GM19328 (cell line): ENCODE results near the gene RAP1GAP.
"Not testable (repeated sequence)": the region's sequence is repeated elsewhere in the genome, so short reads cannot be mapped to it uniquely, and the experiment has no call there.

Experiments
- ATAC-seq: cut with Tn5 transposase; IDR thresholded peaks from one replicate; pipeline ENCODE4 v1.9.1; 2021; ENCODE audit warnings: mild to moderate bottlenecking, moderate library complexity; ENCODE audit not compliant: unreplicated experiment

Gene RAP1GAP

DNA sequence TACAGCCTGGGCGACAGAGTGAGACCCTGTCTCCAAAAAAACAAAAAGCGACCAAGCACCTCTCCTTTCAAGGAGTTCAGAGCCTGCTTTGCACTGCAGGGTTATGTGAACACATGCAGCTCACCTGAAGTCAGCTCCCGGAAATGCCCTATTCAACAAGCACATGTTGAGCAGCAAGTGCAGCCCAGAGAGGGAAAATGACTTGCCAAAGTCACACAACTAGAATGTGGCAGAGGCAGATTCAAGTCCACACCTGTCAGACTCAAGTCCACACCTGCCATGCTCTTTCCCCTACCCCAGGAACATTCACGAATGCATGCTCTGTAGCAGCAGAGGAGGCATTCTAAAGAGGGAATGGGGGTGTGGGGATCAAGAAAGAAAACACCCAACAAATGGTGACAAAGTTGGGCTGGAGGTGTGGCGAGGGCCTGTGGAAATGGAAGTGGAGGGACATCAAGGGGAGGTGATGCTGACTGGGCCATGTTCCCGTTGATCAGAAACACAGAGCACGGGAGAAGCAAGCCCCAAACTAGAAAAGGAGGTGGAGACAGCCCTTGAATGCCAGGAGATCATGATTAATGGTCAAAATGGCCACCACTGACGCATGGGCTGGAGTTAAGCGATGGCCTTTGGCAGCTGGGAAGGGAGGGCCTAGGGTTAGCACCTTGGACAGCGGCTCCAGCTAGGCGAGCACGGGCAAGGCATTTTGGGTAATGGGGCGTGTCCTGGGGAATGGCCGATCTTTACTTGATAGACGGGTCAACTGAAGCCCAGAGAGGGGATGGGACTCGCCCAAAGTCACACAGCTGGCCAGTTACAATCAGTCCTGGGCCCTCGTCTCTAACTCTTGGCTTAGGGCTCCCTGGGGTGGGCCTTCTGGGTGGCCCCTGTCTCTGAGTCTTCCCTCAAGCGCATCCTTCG is 21.5 kb downstream of the RAP1GAP start:
- no peak for ATAC-seq

DNA sequence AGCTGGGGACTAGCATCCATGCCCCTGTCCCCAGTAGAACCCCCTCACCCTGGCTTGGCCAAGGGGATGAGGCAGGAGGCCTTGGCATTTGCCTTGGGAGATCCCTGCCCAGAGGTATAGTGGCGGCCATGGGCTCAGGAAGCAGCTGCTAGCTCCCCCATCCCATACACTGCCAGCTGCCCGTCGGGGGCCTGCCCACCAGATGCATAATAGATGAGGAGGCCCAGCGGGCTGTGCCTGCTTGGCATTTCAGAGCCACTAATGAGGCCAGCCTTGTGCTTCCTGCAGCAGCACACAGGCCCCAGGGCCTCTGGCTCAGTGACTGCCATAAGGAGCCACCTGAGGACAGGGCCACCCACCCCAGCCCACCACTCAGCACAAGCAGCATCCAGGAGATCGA is 23.6 kb downstream of the RAP1GAP start:
- ATAC-seq: no peak

DNA sequence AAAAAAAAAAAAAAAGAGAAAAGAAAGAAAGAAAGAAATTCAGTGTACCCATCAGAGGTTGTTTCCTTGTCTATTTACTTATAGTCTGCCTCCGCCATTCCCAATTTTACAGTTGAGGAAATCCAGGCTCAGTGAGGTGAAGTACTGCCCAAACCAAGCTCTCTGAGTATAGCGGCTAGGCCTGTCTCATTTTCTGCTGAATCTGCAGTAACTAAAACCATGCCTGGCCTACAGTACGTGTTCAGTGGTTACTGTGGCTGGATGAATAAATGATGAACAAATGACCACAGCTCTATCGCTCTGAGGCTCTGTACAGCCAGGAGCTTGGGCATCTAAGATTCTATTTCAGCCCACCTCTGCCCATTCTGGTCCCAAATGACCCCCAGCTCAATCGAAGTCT is 24.3 kb downstream of the RAP1GAP start:
- no peak for ATAC-seq

DNA sequence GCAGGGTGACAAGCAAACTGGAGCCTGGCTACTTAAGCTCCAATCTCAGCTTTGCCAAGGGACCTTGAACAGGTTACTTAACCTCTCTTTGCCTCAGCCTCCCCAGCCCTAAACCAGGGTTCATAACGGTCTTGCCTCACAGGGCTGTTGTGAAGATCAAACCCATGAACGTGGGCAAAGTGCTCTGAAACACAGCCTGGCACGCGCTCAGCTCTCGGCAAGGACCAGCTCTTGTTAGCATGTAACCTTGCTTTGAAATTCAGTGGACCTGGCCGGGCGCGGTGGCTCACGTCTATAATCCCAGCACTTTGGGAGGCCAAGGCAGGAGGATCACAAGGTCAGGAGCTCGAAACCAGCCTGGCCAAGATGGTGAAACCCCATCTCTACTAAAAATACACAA is 24.8 kb downstream of the RAP1GAP start:
- ATAC-seq: no peak

DNA sequence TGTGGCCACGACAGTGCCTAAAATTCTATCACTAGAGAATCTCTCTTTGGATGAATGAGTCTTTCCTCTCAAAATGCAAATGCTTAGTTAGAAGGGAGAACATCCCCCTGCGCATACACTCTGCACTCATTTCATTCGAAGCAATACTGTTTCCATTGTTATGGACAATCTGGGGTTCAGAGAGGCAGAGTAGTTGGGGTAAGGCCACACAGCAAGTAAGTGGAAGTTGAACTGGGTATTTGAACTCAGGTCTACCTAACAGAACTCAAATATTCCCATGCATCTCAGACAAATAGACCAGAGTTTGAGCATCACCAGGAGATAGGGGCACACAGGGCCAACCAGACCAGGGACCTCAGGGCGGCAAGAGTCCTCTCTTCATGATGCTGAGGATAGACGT is 25.5 kb downstream of the RAP1GAP start:
- ATAC-seq: no peak

DNA sequence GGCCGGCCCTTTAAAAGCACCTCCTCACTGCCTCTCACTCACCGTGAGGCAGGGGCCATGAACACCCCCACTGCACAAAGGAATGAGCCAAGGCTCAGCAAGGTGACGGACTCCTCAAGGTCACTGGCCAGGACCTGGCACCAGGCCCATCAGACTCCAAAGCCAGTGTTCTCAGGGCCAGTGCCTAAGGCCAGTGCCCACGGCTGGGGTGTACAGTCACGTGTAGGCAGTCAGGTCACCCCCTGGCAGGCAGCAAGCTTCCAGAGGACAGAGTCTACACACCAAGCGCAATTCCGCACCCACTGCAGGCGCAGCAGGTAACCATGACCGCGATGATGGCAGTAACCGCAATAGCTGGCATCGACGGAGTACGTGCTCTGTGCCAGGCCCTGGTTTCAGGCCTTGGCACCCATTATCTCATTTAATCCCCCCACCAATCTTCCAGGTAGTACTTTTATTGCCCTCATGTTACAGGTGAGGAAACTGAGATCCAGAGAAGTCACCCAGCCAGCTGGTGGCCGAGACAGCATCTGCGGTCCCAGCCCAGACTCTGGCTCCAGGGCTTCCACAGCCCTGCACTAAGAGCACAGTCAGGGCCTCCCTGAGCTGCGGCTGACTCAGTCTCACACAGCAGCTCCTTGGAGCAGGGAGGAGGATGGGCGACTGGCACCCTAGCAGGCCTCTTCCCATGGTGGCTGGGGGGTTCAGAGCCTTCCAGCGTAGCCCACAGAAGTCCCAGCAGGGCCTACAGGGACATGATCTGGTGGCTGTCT is 27.0 kb downstream of the RAP1GAP start:
- ATAC-seq: no peak

DNA sequence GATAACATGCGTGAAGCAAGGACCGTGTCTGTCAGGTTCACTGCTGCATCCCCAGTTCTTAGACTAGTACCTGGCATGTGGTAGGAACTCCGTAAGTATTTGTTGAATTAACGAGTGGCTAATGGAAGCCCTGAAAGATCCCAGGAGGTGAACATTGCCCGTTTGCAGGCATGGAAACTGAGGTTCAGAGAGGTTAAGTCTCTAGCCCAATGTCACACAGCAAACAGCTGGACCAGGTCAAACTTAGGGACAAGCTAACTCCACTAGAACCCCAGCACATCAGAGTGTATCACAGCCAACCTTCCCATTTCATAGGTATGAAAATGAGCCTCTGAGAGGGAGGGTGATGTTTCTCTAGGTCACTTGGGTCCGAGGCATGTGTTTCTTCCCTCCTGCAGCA is 27.6 kb downstream of the RAP1GAP start:
- ATAC-seq: no peak

DNA sequence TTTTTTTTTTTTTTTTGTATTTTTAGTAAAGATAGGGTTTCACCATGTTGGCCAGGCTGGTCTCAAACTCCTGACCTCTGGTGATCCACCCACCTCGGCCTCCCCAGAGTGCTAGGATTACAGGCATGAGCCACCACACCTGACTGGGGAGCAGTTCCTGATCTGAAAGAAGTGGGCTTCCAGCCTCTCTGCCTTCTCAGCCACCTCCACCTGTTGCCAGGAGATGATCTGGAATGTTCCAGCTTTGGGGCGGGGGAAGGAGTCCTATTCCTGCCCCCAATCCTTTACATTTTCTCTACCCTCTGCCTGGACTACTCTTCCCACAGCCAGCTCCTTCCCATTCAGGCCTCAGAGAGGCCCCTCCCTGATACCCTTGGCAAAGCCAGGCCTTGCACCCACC is 28.1 kb downstream of the RAP1GAP start:
- no peak for ATAC-seq

DNA sequence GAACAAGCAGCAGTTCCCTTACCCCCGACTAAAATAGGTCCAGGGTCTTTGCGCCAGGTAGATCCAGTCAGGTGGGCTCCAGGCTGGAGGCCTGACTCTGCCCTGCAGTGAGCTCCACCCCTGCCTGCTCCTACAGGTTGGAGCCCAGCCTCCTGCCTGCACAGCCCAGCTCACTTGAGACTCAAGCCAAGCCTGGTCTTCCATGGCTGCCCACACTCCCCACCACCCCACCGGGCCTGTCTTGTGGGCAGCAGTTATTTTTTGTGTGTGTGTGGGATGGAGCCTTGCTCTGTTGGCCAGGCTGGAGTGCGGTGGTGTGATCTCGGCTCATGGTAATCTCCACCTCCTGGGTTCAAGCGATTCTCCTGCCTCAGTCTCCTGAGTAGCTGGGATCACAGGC is 28.5 kb downstream of the RAP1GAP start:
- ATAC-seq: no peak

DNA sequence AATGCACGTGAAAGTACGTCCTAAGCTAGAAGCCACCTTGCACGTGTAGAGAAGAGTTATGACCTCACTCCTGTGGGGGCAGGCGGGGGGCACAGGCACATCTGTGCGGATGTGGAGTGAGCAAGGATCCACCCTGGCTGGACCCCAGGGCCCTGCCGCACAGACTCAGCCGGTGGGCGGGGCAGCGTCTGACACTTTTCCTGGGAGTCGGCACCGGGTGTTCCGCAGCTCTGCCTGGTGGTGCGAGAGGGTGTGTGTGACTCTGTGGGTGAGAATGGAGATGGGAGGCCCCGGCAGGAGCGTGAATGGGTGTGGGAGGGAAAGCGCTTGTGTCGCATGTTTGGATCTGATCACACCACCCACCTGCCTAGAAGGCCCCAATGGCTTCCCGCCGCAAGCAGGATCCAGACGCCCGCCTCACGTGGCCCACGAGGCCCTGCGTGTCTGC is 29.5 kb downstream of the RAP1GAP start:
- ATAC-seq: no peak

DNA sequence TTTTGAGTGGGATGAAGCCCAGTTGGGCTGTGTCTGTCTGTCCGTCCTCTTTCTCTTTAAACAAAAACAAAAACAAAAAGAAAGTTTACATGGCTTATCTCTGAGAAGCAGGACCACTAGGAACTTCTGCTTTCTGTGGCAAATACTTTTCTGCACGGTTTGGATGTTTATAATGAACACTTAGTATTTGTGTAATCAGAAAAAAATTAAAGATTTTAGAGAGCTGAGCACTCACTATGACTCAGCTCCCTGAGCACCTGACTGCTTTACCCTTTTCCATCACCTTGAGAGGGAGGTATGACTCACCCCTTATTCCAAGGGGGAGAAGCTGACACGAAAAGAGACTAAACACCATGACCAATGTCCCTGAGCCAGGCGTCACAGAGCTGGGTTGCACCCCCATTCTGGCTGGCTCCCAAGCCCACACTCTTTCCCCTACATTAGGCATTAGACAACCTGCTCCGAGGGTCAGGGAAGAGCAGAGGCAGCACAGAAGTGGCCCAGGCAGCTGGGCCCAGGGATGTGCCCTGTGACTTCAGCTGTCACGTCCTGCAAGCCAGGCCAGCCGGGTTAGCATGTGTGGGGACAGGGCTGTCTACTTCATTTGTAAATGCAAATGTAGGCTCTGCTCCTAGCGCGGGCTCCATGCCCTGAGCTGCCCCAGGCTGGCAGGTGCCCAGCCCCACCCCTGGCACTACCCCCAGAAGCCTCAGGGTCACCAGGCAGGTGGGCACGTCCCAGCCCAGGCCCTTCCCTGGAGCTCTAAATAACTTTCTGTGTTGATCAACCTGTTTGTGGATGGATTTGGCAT is 30.4 kb downstream of the RAP1GAP start:
- no peak for ATAC-seq

DNA sequence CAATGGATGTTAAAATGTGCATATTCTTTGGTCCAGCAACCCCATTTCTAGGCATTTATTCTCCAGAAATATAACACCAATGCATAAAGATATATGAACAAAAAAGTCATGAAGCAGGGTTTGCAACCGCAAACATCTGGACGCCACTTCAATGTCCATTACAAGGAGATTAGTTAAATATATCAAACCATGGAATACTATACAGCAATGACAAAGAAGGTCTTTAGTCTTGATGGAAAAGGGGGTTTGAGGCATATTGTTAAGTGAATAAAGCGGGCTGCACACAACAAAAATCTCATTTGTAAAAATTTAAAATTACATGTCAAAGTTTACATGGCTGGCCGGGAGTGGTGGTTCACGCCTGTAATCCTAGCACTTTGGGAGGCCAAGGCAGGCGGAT is 31.6 kb downstream of the RAP1GAP start:
- ATAC-seq: no peak

DNA sequence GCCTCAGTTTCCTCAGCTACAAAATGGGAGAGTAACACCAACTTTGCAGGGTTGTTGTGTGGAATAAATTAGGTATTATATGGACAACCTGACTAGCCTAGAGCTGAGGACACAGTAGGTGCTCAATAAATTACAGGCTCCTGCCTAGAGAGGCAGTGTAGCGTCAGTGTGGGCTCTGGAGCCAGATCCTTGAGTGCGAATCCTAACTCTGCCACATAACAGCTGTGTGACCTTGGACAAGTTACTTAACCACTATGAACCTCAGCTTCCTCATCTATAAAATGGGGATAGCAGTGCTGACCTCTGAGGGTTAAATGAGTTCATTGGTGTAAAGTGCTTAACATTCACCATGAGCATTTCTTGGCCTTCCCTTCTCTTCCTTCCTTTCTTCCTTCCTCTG is 33.1 kb downstream of the RAP1GAP start:
- no peak for ATAC-seq

DNA sequence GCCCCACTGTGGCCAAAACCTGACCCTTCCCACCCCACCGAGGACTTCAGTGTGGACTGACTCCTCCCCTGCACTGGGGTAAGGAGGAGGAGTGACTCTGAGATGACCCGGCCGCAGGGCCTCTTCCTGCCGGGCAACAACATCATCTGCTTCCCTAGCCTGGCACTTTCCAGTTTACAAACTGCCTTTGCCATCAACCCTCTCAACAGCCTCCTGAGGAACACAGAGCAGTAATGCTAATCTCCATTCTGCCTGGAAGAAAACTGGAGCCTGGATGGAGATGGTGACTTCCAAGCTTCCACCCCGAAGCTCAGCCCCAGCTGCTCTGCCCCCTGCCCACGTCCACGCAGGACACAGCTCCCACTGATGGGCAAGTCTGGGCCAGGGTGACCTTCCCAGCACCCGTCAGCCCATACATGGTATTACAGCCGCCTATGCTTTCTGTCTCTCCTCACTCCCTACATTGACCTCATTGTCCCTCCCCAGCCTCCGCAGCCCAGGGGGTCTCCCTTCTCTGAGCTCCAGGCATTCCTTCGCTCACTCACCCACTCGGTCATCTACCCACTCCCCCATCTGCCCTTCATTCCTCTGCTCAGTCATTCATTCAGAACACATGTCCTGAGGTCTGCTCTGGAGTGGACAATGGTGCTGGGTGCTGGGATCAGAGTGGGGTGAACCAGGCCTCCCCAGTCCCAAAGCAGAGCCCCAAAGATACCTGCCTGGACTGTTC is 34.2 kb downstream of the RAP1GAP start:
- no peak for ATAC-seq

DNA sequence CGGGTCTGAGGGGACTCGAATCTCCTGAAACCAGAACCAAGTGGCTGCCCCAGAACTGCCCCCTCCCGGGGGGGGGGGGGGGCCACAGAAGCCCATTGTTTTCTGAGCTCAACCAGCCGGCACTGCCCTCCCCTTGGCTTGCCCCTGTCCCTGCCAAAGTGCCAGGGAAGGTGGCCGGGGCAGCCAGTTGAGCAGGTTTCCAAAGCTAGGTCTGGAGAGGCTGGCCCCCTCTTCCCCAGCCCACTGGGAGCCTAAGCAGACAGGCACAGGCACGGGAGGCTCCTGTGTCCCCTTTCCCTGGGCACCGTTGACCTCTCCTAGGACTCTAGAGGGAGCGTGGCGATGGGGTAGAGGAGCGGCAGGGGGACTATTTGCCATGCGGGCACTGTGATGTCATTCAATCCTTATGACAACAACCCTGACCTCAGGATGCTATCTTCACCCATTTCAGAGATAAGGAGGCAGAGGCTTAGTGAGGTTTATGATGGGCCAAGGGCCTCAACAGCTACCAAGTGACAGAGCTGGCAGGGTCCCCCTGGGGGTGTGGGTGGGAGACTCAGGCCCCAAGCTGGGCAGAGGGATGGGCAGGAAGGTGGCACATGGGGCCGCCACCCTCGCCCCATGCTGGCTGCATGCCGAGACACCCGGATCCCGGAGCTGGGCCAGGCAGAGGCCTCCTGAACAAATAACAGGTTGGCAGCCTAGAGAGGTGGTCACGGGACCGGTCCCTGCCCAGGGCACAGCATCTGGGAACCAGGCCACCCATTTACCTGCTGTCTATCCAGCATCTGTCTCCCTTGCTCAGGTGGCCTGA is 35.0 kb downstream of the RAP1GAP start:
- no peak for ATAC-seq

DNA sequence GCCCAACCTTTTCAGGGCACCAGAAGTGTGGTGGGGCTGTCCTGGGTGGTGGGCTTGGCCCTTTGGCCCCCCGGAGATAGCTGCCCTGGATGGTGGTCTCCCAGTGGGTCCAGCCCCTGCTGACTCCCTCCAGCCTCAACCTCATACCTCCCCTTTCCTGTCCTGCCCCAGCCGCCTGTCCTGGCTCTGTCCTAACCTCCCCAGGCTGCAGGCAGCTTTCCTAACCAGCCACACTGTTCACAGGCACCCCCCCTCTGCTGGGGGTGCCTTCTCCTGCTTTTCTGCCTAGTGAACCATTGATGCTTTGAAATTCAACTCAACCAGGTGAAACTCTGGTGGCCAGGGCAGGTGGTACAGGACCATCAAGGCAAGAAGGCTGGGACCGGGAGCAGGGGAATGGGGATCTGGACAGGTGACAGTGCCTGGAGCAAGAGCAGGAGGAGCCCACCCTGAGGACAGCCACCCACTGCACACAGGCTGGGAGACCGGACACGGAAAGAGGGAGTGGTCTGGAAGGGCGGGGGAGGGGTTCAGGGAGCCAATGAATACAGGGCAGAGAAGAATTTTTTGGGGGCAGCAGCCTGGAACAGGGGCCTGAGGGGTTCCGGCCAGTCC is 35.9 kb downstream of the RAP1GAP start:
- no peak for ATAC-seq

DNA sequence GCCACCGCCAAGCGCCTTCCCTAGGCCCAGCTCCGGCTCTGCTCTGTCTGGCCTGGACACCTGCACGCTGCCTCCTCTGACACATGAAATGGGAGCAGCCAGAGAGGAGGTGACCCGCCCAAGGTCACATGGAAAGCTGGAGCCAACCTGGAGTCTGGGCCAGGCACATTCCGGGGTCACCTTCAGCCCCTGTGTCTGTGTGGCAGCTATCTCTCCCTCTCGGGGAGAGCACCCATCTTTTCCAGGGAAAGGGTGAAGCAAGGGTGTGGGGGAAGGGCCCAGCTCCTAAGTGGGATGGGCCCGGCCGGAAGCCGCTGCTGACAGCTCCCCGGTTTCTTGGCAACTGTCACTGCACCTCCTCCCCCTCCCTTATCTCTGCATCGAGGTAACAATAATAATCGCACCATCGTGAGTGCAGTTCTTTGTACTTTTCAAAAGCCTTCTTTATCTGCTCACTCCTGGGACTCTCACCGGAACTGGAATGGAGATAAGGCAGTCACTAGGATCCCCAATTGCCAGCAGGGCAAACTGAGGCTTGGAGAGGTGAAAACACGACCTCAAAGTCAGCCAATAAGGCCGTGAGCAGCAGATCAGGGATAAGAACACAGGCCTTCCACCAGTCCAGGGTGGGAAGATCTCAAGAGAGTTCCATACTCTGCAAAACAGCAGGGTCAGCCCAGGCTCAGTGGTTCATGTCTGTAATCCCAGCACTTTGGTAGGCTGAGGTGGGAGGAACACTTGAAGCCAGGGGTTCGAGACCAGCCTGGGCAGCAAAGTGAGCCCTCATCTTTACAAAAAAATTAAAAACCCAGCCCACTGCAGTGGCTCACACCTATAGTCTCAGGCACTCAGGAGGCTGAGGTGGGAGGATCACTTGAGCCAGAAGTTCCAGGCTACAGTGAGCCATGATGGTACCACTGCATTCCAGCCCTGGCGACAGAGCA is 36.9 kb downstream of the RAP1GAP start:
- no peak for ATAC-seq

DNA sequence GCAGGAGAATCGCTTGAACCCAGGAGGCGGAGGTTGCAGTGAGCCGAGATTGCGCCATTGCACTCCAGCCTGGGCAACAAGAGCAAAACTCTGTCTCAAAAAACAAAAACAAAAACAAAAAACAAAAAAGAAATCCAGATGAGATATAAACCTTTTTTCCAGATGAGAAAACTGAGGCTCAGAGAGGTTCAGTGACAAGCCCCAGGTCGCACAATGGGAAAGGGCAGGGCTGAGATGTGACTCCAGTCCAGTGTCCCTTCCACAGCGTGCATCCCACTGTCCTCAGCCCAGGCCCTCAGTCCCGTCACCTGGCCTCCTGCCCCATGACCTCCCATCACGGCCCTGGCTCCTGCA is 37.6 kb downstream of the RAP1GAP start:
- ATAC-seq: not testable (repeated sequence)
